Effector memory CD8-positive, alpha-beta T cell (primary cell): ENCODE data around the gene MOGAT2.

Experiments
- ATAC-seq: fragments of 150-1000 bp; cut with Tn5 transposase; replicated peaks from 2 replicates; pipeline ENCODE4 v1.10.0; 2021; ENCODE audit warnings: mild to moderate bottlenecking, moderate library complexity
- DNase-seq, 3 experiments: peaks; one replicate each; pipeline ENCODE4 v3.0.0; 2021
- H3K27ac Mint-ChIP-seq, 2 donors: one replicate each; pipeline ENCODE4 v1.8.0; 2022; ENCODE audit warnings: mild to moderate bottlenecking in 2 of 2, mixed read lengths in 2 of 2, moderate library complexity in 2 of 2
- H3K27me3 Mint-ChIP-seq, 2 donors: one replicate each; pipeline ENCODE4 v1.8.0; 2022; ENCODE audit warnings: mixed read lengths in 2 of 2
- H3K36me3 Mint-ChIP-seq: one replicate; pipeline ENCODE4 v1.8.0; 2022; ENCODE audit warnings: mild to moderate bottlenecking, moderate library complexity, mixed read lengths; ENCODE audit not compliant: insufficient read depth
- H3K4me1 Mint-ChIP-seq, 2 donors: one replicate each; pipeline ENCODE4 v1.8.0; 2022; ENCODE audit warnings: low read depth in 2 of 2, mixed read lengths in 2 of 2
- H3K4me3 Mint-ChIP-seq, 2 donors: one replicate each; pipeline ENCODE4 v1.8.0; 2022; ENCODE audit warnings: mild to moderate bottlenecking in 2 of 2, mixed read lengths in 2 of 2, moderate library complexity in 2 of 2
- H3K9me3 Mint-ChIP-seq, 2 donors: one replicate each; pipeline ENCODE4 v1.8.0; 2022; ENCODE audit warnings: mixed read lengths in 2 of 2

Gene MOGAT2

GRCh38 chr11:75768909-75769771 lies 51.5 kb downstream of the MOGAT2 start:
- Mint-ChIP-seq H3K9me3 (no peaks in the 10 kb centered on the region), H3K27me3 (peaks cover 7 to 52% of the 10 kb centered on the region in 2 donors), H3K36me3 (peaks cover 11% of the 10 kb centered on the region), H3K27ac (no peak overlapping the region), H3K4me1 (peaks cover 12 to 15% of the 10 kb centered on the region in 2 donors), H3K4me3 (peak overlapping the region; percentile 83 to 87)
- DNase-seq (no peak), ATAC-seq (no peak)

- Mint-ChIP-seq H3K36me3 (peaks cover 11% of the 10 kb centered on the region), H3K27me3 (peaks cover 7 to 52% of the 10 kb centered on the region in 2 donors), H3K4me3 (peak overlapping the region; percentile 46 to 54), H3K9me3 (no peaks in the 10 kb centered on the region), H3K27ac (no peak overlapping the region), H3K4me1 (peaks cover 12 to 15% of the 10 kb centered on the region in 2 donors)
- ATAC-seq (no peak), DNase-seq (no peak)
These were observed 52.5 kb downstream of the MOGAT2 start for GRCh38 chr11:75770102-75770501.

- H3K36me3 Mint-ChIP-seq: peaks cover 6% of the 10 kb centered on the region
These were observed 54.2 kb downstream of the MOGAT2 start for GRCh38 chr11:75771646-75772410.

GRCh38 chr11:75773595-75774353 lies 56.1 kb downstream of the MOGAT2 start:
- Mint-ChIP-seq H3K4me1 (peaks cover 3 to 21% of the 10 kb centered on the region in 2 donors), H3K9me3 (no peaks in the 10 kb centered on the region), H3K27ac (no peak overlapping the region), H3K27me3 (peaks cover 7 to 23% of the 10 kb centered on the region in 2 donors), H3K4me3 (no peak overlapping the region), H3K36me3 (peaks cover 3% of the 10 kb centered on the region)
- ATAC-seq: peak; percentile 31
- no peak for DNase-seq

More at GRCh38 chr11:75771646-75772410, 54.2 kb downstream of the MOGAT2 start:
- Mint-ChIP-seq H3K27ac (no peak overlapping the region), H3K27me3 (peaks cover 7 to 38% of the 10 kb centered on the region in 2 donors), H3K4me3 (no peak overlapping the region), H3K9me3 (no peaks in the 10 kb centered on the region), H3K4me1 (peaks cover 12 to 15% of the 10 kb centered on the region in 2 donors)
- DNase-seq (no peak), ATAC-seq (no peak)

- H3K27ac Mint-ChIP-seq: no peak overlapping the region
- no peak for ATAC-seq
- peaks cover 3 to 12% of the 10 kb centered on the region in 2 donors for H3K27me3 Mint-ChIP-seq
- peaks cover 3% of the 10 kb centered on the region for H3K36me3 Mint-ChIP-seq
- no peak overlapping the region for H3K4me3 Mint-ChIP-seq
- DNase-seq: no peak
- no peaks in the 10 kb centered on the region for H3K9me3 Mint-ChIP-seq
- peaks cover 4 to 21% of the 10 kb centered on the region in 2 donors for H3K4me1 Mint-ChIP-seq
These were observed 57.4 kb downstream of the MOGAT2 start for GRCh38 chr11:75775056-75775455.

GRCh38 chr11:75776546-75776945 lies 58.9 kb downstream of the MOGAT2 start:
- ATAC-seq: no peak
- H3K4me1 Mint-ChIP-seq: peaks cover 4 to 22% of the 10 kb centered on the region in 2 donors
- peaks cover 3% of the 10 kb centered on the region for H3K36me3 Mint-ChIP-seq
- DNase-seq: no peak
- no peaks in the 10 kb centered on the region for H3K9me3 Mint-ChIP-seq
- no peaks in the 10 kb centered on the region for H3K27me3 Mint-ChIP-seq
- H3K4me3 Mint-ChIP-seq: no peak overlapping the region
- H3K27ac Mint-ChIP-seq: peak overlapping the region; percentile 56 to 58

- Mint-ChIP-seq H3K4me1 (peaks cover 4 to 22% of the 10 kb centered on the region in 2 donors), H3K36me3 (peaks cover 3% of the 10 kb centered on the region), H3K27ac (peak overlapping the region in 1 of 2 donors; percentile 56), H3K4me3 (no peak overlapping the region), H3K27me3 (no peaks in the 10 kb centered on the region), H3K9me3 (no peaks in the 10 kb centered on the region)
- ATAC-seq (peak; percentile 58), DNase-seq (no peak)
These were observed 59.9 kb downstream of the MOGAT2 start for GRCh38 chr11:75777461-75778110.

- no peaks in the 10 kb centered on the region for H3K9me3 Mint-ChIP-seq
- ATAC-seq: no peak
- H3K4me1 Mint-ChIP-seq: peaks cover 4 to 20% of the 10 kb centered on the region in 2 donors
- no peak overlapping the region for H3K27ac Mint-ChIP-seq
- H3K4me3 Mint-ChIP-seq: no peak overlapping the region
- no peak for DNase-seq
- H3K27me3 Mint-ChIP-seq: no peaks in the 10 kb centered on the region
- H3K36me3 Mint-ChIP-seq: no peaks in the 10 kb centered on the region
These were observed 61.3 kb downstream of the MOGAT2 start for GRCh38 chr11:75778962-75779361.

GRCh38 chr11:75779960-75780359 lies 62.3 kb downstream of the MOGAT2 start:
- H3K27ac Mint-ChIP-seq: no peak overlapping the region
- H3K9me3 Mint-ChIP-seq: no peaks in the 10 kb centered on the region
- peaks cover 4 to 20% of the 10 kb centered on the region in 2 donors for H3K4me1 Mint-ChIP-seq
- no peak for ATAC-seq
- no peaks in the 10 kb centered on the region for H3K36me3 Mint-ChIP-seq
- no peaks in the 10 kb centered on the region for H3K27me3 Mint-ChIP-seq
- no peak overlapping the region for H3K4me3 Mint-ChIP-seq
- DNase-seq: no peak

- no peaks in the 10 kb centered on the region for H3K27me3 Mint-ChIP-seq
- ATAC-seq (no peak), DNase-seq (no peak)
- no peaks in the 10 kb centered on the region for H3K36me3 Mint-ChIP-seq
- H3K4me3 Mint-ChIP-seq: no peak overlapping the region
- no peaks in the 10 kb centered on the region for H3K9me3 Mint-ChIP-seq
- H3K27ac Mint-ChIP-seq: no peak overlapping the region
- H3K4me1 Mint-ChIP-seq: peaks cover 4 to 20% of the 10 kb centered on the region in 2 donors
These were observed 63.2 kb downstream of the MOGAT2 start for GRCh38 chr11:75780888-75781287.

- Mint-ChIP-seq H3K36me3 (no peaks in the 10 kb centered on the region), H3K4me3 (no peak overlapping the region), H3K27ac (no peak overlapping the region), H3K9me3 (no peaks in the 10 kb centered on the region), H3K27me3 (no peaks in the 10 kb centered on the region), H3K4me1 (peaks cover 4 to 20% of the 10 kb centered on the region in 2 donors)
- ATAC-seq (no peak), DNase-seq (no peak)
These were observed 63.7 kb downstream of the MOGAT2 start for GRCh38 chr11:75781296-75781695.

GRCh38 chr11:75781831-75782230 lies 64.2 kb downstream of the MOGAT2 start:
- no peaks in the 10 kb centered on the region for H3K9me3 Mint-ChIP-seq
- H3K4me1 Mint-ChIP-seq: peaks cover 4 to 18% of the 10 kb centered on the region in 2 donors
- no peak overlapping the region for H3K4me3 Mint-ChIP-seq
- no peak for ATAC-seq
- no peak overlapping the region for H3K27ac Mint-ChIP-seq
- no peaks in the 10 kb centered on the region for H3K27me3 Mint-ChIP-seq
- no peaks in the 10 kb centered on the region for H3K36me3 Mint-ChIP-seq
- DNase-seq: no peak
